CD4-positive, alpha-beta T cell treated with Interleukin-1 beta for 1 hour (primary cell): Measurements from ENCODE around the gene KCNAB1.

Experiments used
- DNase-seq, 2 donors: peaks; one replicate each; pipeline ENCODE4 v3.0.0-alpha.2; 2020 to 2022

KCNAB1 gene

GRCh38 chr3:156511987-156512677 is 391.8 kb downstream of the KCNAB1 start:
- no peak for DNase-seq

- no peak for DNase-seq
These were observed 393.2 kb downstream of the KCNAB1 start for GRCh38 chr3:156513619-156514018.

- no peak for DNase-seq
These were observed 395.9 kb downstream of the KCNAB1 start for GRCh38 chr3:156516284-156516683.

- no peak for DNase-seq
These were observed 396.6 kb downstream of the KCNAB1 start for GRCh38 chr3:156516961-156517360.

- DNase-seq: no peak
These were observed 398.3 kb downstream of the KCNAB1 start for GRCh38 chr3:156518726-156519125.

GRCh38 chr3:156519758-156520162 is 399.4 kb downstream of the KCNAB1 start:
- DNase-seq: no peak

- no peak for DNase-seq
These were observed 402.3 kb downstream of the KCNAB1 start for GRCh38 chr3:156522673-156523072.

- no peak for DNase-seq
These were observed 405.4 kb downstream of the KCNAB1 start for GRCh38 chr3:156525808-156526207.

- no peak for DNase-seq
These were observed 406.7 kb downstream of the KCNAB1 start for GRCh38 chr3:156527060-156527459.

GRCh38 chr3:156530980-156531379 is 410.6 kb downstream of the KCNAB1 start:
- no peak for DNase-seq

GRCh38 chr3:156532730-156533129 is 412.4 kb downstream of the KCNAB1 start:
- DNase-seq: no peak

GRCh38 chr3:156533205-156533604 is 412.8 kb downstream of the KCNAB1 start:
- DNase-seq: no peak

- DNase-seq: no peak
These were observed 414.8 kb downstream of the KCNAB1 start for GRCh38 chr3:156535162-156535627.

GRCh38 chr3:156535798-156536197 is 415.4 kb downstream of the KCNAB1 start:
- no peak for DNase-seq

- DNase-seq: no peak
These were observed 416.3 kb downstream of the KCNAB1 start for GRCh38 chr3:156536524-156537316.

GRCh38 chr3:156539051-156539450 is 418.7 kb downstream of the KCNAB1 start:
- no peak for DNase-seq

- DNase-seq: no peak
These were observed 419.4 kb downstream of the KCNAB1 start for GRCh38 chr3:156539802-156540201.

- DNase-seq: no peak
These were observed 422.0 kb downstream of the KCNAB1 start for GRCh38 chr3:156542101-156543042.

- no peak for DNase-seq
These were observed 422.7 kb downstream of the KCNAB1 start for GRCh38 chr3:156543043-156543555.

GRCh38 chr3:156547637-156548036 is 427.3 kb downstream of the KCNAB1 start:
- DNase-seq: no peak

GRCh38 chr3:156548041-156548687 is 427.8 kb downstream of the KCNAB1 start:
- DNase-seq: no peak

GRCh38 chr3:156548902-156549301 is 428.5 kb downstream of the KCNAB1 start:
- DNase-seq: no peak
